ENCODE data around the gene ARL15.

DNA sequence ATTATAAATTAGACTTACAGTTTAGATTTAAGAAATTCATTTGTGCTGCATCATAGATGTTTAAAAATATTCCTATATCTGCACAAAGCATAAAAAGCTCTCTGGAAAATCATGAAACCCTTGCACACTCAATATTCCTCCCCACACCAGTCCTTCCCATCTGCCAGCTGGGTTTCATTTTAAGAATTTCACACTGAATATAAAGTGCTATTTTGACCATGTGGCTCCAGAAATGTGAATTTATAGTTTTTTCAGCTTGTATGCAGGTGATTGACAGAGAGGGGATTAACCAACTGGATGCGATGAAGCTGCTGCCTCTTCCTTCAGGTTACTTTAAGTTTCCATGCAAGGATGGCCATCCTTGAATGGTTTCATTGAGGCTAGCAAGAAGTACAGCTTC, 403.6 kb downstream of the ARL15 start:
- no peak for TF ChIP-seq CTCF (IDR thresholded peaks at IDR 0.05)
- no peak for TF ChIP-seq POLR2A (IDR thresholded peaks at IDR 0.05)
